Measurements from ENCODE around the gene BPIFB1. TPM values are rescaled to one million over a fixed set of nuclear protein-coding genes. Genes with fewer than 3 reads are reported as not detected.

Gene BPIFB1
- total RNA-seq, 1 donor from 2014 or later: not detected

- DNase-seq (ENCODE audit: low read depth): no peak
These were observed 15.4 kb downstream of the BPIFB1 start for GRCh38 chr20:33298391-33298790.

GRCh38 chr20:33299111-33299603 lies 16.1 kb downstream of the BPIFB1 start:
- peak; percentile 6 for DNase-seq (ENCODE audit: low read depth)

GRCh38 chr20:33301192-33301930 lies 18.3 kb downstream of the BPIFB1 start:
- no peak for DNase-seq (ENCODE audit: low read depth)

GRCh38 chr20:33303595-33303994 lies 20.6 kb downstream of the BPIFB1 start:
- no peak for DNase-seq (ENCODE audit: low read depth)

GRCh38 chr20:33304046-33304445 lies 21.0 kb downstream of the BPIFB1 start:
- no peak for DNase-seq (ENCODE audit: low read depth)

DNA sequence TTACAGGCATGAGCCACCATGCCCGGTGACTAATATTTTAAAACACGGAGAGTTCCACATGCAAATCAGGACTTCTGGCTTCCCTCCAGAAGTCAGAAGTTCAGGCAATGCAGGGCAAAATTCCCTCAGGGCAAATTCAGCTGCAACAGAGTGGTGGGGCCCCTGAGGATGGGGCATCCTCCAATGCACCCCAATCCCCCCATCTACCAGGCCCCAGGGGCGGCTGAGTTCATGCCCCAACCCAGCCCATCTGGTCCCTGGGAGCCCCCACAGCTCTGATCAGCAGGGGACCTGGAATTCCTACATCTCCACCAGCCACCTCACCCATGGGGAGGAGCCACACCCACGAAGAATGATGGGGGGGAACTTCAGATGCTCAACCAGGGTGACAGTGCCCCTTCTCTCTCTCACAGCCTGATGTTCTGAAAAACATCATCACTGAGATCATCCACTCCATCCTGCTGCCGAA lies 22.6 kb downstream of the BPIFB1 start:
- DNase-seq (ENCODE audit: low read depth): peak; percentile 33

GRCh38 chr20:33306228-33306627 lies 23.2 kb downstream of the BPIFB1 start:
- no peak for DNase-seq (ENCODE audit: low read depth)

DNA sequence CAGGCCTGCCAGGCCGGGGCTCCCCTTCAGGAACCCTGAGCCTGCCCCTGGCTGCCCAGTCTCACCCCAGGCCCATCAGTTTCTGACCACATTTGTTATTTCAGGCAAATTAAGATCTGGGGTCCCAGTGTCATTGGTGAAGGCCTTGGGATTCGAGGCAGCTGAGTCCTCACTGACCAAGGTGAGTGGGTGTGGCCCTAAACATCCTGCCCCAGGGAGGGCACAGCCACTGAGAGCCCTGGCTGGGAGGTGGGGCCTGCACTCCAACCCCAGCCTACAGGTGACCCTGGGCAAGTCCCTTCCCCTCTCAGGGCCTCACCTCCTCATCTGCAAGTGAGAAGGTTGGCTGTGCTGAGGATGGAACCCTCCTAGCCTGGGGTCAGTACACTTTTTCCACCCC lies 23.8 kb downstream of the BPIFB1 start:
- no peak for DNase-seq (ENCODE audit: low read depth)

DNA sequence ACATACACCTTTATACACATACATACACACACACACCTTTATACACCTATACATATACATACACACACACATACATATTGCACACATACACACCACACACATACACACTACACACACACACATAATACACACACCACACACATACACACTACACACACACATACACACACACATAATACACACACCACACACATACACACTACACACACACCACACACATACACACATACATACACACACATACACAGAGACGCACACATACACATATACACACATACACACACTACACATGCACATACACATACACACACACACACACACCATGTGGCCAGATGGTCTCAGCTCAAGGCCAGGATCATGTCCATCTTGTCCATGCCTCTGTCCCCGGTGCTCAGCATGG lies 25.7 kb downstream of the BPIFB1 start:
- DNase-seq (ENCODE audit: low read depth): no peak

- no peak for DNase-seq (ENCODE audit: low read depth)
These were observed 26.6 kb downstream of the BPIFB1 start for GRCh38 chr20:33309631-33310030.

DNA sequence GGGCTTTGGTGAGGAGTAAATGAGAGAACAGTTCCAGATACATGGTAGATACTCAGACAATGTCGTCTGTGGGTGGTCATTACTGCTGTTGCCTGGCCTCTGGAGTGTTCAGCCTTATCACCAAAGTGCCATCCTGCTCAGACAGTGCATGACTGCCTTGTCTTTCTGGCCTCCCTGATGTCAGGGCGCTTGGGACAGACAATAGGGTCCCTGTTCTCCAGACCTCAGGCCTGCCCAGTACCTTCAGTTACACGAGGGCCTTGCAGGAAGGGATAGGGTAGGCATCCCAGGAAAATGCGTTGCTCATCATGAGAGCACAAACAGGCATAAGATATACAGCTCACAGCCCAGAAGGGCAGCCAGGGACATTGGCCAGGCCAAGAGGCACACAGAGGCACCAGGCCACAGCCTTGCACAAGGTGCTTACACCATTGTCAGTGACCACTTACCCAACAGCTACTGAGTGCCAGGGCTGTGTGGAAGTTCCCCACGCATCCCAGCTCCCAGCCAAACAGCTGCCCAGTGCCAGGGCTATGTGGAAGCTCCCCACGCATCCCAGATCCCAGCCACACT lies 27.4 kb downstream of the BPIFB1 start:
- DNase-seq (ENCODE audit: low read depth): no peak

- DNase-seq (ENCODE audit: low read depth): no peak
These were observed 28.0 kb downstream of the BPIFB1 start for GRCh38 chr20:33311011-33311410.

- DNase-seq (ENCODE audit: low read depth): no peak
These were observed 29.0 kb downstream of the BPIFB1 start for GRCh38 chr20:33311996-33312395.

GRCh38 chr20:33312583-33312982 lies 29.6 kb downstream of the BPIFB1 start:
- no peak for DNase-seq (ENCODE audit: low read depth)

GRCh38 chr20:33313686-33314314 lies 30.8 kb downstream of the BPIFB1 start:
- DNase-seq (ENCODE audit: low read depth): no peak

DNA sequence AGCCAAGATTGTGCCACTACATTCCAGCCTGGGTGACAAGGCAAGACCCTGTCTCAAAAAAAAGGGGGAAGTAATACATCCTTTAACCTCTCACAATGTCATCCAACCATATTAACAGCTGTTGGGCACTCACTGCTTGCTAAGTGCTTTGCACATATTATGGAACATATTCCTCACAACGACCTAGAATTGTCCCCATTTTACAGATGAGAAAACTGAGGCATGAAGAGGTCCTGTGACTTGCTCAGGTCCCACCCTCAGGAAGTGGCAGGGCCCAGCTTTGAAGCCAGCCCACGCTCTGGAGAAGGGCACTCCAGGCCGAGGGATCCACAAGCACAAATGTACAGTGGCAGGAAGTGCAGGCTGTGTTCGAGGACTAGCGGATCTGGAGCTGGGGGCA lies 33.3 kb downstream of the BPIFB1 start:
- DNase-seq (ENCODE audit: low read depth): no peak

GRCh38 chr20:33316958-33317357 lies 33.9 kb downstream of the BPIFB1 start:
- no peak for DNase-seq (ENCODE audit: low read depth)

GRCh38 chr20:33317424-33318095 lies 34.5 kb downstream of the BPIFB1 start:
- no peak for DNase-seq (ENCODE audit: low read depth)

GRCh38 chr20:33318096-33318429 lies 35.0 kb downstream of the BPIFB1 start:
- no peak for DNase-seq (ENCODE audit: low read depth)

DNA sequence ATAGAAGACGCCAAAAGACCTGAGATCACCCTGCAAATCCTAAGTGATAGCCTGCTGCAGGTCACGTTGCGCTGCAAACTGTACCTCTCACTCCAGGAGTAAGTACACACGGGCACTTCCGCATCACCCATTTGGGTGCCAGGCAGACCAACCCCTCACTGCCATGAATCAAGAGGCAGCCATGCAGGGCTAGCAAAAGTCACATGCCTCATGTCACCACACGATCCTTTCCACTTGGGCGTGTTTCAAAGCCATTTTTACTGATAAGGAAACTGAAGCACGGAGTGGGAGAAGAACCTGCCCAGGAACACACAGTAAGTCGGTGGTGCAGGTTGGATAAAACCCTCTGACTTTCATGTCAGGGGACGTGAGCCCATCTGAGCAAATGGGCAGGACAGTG lies 37.0 kb downstream of the BPIFB1 start:
- no peak for DNase-seq (ENCODE audit: low read depth)

DNA sequence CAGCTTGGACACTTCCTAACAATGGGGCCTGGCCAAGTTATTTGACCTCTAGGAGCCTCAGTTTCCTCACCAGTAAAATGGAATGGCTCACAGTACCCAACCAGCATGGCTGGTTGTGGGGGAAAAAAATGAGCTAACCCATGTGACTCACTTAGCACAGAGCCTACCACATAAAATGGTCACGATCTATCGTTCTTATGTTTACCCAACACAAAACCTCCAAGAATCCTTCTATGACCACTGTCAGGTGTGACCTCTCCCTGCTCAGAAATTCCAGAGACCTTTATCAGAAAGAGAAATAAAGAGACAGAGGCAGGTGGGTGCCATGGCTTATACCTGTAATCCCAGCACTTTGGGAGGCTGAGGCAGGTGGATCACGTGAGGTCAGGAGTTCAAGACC lies 39.4 kb downstream of the BPIFB1 start:
- DNase-seq (ENCODE audit: low read depth): peak; percentile 18

DNA sequence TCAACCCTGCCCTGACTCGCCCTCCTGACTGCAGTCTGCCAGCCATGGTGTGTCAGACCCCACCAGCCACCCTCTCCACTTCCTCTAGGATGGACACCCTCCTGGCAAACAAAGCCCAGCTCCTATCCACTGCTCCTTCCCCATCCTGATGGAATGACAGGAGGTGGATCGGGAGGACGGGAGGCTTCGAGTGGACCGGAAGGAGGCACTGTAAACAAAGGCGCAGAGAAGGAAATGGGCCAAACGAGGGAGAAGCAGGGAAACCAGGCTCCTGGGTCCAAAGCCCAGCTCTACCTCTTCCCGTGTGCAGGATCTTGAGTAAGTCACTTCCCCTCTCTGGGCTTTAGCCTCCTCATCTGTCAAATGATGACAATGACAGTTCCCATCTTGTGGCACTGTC lies 40.2 kb downstream of the BPIFB1 start:
- DNase-seq (ENCODE audit: low read depth): no peak

DNA sequence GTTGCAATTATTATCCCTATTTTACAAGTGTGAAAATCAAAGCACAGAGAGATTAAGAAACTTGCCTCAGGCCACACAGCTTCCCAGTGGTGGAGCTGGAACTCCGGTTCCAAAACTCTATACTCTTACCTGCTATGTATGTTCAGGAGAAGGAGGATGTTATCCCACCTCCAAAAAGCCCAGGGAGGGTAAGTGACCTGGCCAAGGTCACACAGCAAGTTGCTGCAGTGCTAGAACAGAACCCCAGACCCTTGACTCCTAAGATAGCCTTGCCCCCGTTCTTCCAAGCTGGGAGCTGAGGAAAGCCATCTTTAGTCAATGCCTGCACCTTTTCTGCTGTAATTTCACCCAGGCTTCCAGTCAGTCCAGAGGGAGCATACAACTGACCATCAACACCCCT lies 42.3 kb downstream of the BPIFB1 start:
- DNase-seq (ENCODE audit: low read depth): no peak

All from renal cortical epithelial cell (primary cell).